GM21381 (cell line): Measurements from ENCODE around the gene CSF1.
"Not testable (repeated sequence)": the region's sequence is repeated elsewhere in the genome, so short reads cannot be mapped to it uniquely, and the experiment has no call there.

Source experiments
- ATAC-seq: cut with Tn5 transposase; IDR thresholded peaks from one replicate; pipeline ENCODE4 v1.9.1; 2021; ENCODE audit warnings: mild to moderate bottlenecking, moderate library complexity; ENCODE audit not compliant: unreplicated experiment

CSF1 gene

GRCh38 chr1:109933856-109934711, 23.4 kb downstream of the CSF1 start:
- ATAC-seq, result no peak

DNA sequence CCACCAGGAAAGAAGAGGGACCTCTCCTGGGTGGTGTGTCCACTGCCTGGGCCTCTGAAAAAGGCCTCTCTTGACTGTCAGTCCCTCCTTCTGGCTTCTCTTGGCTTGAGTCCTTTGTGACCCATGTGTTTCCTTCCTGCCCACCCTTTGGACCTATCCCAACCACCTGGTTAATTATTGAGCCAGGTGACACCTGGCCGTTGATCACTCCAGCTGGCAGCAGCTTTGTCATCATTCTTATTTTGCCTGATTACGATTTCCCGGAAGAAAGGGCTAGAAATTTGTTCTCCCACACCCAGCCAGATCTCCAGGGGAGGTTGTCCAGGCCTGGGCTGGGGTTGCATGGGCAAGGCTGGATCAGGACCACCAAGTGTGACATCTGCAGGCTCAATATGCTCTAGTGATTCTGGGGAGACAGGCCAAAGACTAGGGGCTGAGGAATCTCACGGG, 24.8 kb downstream of the CSF1 start:
- ATAC-seq, result no peak

DNA sequence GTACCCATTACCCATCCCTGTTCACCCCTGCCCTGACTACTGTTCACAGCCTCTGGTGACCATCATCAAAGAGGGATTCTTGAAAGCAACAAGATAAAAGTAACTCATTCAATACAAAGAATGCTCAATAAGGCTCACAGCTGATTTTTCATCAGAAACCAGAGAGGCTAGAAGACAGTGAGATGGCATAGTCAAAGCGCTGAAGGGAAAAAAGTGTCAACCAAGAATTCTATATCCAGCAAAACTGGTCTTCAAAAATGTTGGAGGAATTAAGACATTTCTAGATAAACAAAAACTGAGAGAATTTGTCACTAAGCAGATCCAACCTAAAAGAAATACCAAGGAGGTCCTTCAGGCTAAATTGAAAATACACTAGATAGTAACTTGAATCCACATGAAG, 27.1 kb downstream of the CSF1 start:
- ATAC-seq, result no peak

- ATAC-seq, result no peak
Observed at GRCh38 chr1:109938556-109938955, 27.9 kb downstream of the CSF1 start.

DNA sequence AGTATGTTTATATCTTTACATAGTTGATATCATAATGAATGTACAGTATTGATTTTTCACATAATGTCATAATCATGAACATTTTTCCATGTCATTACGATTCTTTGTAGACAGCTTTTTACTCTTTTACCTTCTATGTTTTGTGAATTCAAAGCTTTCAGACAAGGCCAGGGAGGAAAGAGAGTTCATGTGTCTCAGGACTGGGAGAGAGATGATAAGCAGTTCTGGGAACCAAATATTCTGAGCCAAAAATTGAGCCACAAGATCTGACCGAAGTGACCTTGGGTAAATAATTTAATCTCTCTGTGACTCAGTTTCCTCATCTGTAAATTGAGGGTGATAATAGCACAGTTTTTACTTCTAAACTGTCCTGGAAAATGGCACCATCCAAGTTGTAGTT, 31.8 kb downstream of the CSF1 start:
- ATAC-seq, result no peak

DNA sequence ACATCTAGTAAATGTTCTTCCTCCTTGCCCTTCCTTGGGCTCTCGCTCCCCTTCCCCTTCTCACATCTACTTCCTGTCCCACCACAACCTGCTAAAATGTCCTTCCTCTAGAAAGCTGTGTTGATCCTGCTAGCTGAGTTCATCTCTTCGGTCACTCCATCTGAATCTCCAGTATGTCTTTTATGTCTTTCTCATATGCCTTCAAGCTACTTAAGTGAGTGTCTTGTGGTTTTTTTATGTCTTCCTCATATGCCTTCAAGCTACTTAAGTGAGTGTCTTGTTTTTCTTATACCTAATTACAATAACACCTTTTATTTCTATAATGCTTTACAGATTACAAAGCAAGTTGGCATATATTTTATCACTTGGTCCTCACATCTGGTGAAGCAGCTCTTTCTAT, 33.9 kb downstream of the CSF1 start:
- ATAC-seq, result no peak

DNA sequence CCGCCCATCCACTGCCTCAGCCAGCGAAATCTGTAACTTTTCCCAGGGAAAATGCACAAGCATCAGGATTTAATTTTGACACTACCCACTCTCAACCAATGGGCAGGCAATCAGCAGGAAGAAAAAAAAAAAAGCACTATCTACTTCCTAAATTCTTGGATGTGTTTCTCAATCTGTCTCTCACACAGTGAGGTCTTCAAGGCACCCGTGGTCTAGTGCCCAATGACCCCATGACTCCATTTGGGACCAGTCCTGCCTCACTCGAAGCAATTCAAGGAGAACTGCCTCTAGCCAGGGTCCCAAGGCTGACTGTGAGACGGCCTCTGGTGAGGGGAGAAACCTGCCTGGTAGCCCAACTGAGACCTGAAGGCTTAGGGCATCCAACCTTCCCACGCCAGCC, 35.9 kb downstream of the CSF1 start:
- ATAC-seq, result no peak

- ATAC-seq, result no peak
Observed at GRCh38 chr1:109947582-109948284, 37.1 kb downstream of the CSF1 start.

DNA sequence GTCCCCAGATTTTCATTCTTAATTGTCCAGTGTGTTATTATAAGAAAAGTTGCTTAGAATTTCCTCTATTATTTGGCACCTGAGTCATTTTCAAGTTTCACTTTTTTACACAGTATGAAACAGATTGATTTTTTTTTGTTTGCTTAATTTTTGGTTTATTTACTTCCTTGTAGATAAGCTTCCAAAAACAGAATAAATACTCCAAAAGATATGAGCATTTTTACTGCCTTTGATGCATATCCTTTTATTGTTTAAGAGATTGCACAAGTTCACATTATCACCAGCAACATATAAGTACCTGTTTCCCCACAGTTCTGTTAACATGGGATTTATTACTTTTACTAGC, 37.6 kb downstream of the CSF1 start:
- no peak for ATAC-seq

- ATAC-seq, result no peak
Observed at GRCh38 chr1:109950038-109950437, 39.4 kb downstream of the CSF1 start.

DNA sequence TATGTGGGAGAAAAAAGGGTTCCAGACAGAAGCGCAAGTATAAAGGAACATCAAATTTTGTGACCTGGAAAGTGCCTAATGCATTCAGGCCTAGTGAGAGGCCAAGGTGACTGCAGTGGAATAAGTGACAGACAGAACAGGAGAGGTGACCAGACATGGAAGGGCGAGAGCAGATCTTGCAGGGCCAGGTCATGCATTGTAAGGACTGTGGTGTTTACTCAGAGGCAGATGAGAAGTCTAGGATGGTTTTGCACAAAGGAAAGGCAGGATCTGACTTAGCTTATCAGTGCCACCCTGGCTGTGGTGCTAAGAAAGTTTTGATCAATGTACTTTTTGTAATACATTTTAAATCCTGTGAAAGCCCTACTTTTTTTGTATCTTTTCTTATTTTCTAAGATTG, 39.9 kb downstream of the CSF1 start:
- ATAC-seq, result no peak

GRCh38 chr1:109951501-109951900, 40.9 kb downstream of the CSF1 start:
- not testable (repeated sequence) for ATAC-seq

DNA sequence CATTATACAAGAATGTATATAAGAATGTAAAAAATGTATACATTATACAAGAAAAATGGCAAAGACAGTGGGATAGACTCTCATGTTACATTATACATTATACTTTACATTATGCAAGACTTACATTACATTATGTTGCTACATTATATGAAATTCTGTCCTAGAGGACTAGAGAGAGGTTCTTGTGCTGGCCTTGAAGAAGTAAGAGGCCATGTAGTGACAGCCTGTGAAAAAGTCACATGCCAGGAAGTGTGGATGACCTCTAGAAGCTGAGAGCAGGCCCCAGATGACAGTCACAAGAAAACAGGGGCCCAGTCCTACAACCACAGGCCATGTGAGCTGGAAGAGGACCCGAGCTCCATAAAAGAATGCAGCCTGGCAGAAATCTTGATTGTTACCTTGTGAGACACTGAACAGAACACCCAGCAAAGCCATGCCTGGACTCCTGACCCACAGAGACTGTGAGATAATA, 43.4 kb downstream of the CSF1 start:
- no peak for ATAC-seq

DNA sequence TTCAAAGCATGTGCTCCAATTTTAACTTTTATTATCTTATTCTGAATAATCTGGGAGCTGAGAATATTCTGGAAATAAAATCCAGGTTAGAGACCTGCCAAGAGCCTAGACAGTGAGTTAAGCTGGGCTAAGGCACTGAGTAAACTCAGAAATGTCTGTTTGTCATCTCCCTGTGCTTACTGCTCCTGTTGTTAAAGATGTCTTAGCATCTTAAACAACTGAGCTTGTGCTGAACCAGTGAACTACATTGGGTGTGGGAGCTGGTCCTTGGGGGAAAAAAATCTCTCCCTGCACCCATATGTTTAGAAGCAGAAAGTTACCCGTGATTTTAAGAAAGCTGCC, 49.0 kb downstream of the CSF1 start:
- no peak for ATAC-seq

DNA sequence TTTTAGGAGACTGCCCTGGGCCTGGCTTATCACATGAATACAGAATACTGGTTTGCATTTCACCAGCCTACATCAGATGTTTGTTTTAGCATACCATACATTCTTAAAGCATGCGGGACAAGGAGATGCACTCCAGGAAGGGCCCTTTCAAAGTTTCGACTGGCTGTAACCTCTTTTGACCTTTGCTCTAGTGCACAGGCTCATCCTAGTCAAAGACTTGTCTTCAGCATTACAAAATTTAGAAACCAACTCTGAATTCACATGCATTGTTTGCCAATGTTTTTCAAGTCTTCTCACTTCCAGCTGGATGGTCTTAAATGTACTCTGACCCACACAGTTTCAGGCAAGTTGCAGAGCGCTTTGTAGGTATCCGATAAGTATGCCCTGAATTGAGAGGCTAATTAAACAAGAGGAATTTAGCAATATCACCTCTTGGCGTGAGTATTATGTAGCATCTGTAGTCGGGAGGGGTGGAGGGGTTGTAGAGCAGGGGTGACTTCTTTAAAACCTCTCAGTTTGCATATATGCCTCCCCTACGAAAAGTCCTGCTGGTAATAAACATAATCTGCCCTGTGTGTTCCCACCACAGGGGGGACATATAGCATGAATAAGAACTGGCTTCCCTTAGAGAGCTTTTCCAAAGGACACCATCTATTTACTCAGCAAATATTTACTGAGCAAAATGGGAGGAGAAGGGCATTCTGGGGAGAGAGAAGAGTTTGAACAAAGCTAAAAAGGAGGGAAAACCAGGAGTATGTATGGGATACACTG, 49.5 kb downstream of the CSF1 start:
- no peak for ATAC-seq

DNA sequence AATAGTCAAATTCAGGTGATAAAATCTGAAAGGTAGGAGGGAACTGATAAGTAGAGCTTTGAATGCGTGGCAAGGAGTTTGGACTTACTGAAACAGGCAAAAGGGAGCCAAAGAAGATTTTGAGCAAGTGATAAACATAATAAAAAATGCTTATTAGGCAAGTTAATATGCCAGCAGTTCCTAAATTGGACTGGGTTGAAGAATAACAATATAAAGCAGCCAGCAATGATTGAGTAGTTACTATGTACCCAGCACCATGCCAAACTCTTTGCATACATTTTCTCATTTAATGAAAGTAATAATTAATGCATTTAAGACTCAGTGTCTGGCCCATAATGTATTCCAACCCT, 50.1 kb downstream of the CSF1 start:
- no peak for ATAC-seq

- ATAC-seq, result no peak
Observed at GRCh38 chr1:109963864-109964263, 53.2 kb downstream of the CSF1 start.

- no peak for ATAC-seq
Observed at GRCh38 chr1:109969146-109969829, 58.6 kb downstream of the CSF1 start.

- ATAC-seq, result no peak
Observed at GRCh38 chr1:109969907-109970306, 59.3 kb downstream of the CSF1 start.

DNA sequence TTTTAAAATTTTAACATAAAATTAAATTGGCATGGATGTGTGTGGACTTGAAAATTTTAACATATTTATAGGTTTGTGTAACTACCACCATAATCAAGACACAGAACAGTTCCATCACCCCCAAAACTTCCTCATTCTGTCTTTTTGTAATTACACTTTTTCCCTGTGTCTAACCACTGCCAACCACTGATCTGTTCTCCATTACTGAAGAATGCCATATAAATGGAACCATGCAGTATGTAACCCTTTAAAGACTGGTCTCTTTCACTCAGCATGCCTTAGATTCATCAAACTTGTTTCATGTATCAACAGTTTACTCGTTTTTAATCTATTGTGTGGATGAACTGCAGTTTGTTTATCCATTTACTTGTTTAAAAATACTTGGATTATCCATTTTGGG, 60.9 kb downstream of the CSF1 start:
- ATAC-seq, result no peak

- ATAC-seq, result no peak
Observed at GRCh38 chr1:109974191-109974590, 63.5 kb downstream of the CSF1 start.
